Measurements from ENCODE around the gene MYMX. TPM values are rescaled to one million over a fixed set of nuclear protein-coding genes. Genes with fewer than 3 reads are reported as not detected.
A peak's percentile ranks its signal among the peaks of the same experiment; 100 is the strongest.

MYMX gene
- total and polyA plus RNA-seq, 2 of the 13 experiments (the other 11 are each of a cell fraction or from before 2014, with no cell fraction given): not detected

GRCh38 chr6:44265007-44265721 is 48.4 kb downstream of the MYMX start, which contains the start of gene NFKBIE (continued):
- TF ChIP-seq GMEB1 (CRISPR knock-in tag; IDR thresholded peaks at IDR 0.05; ENCODE audit: borderline replicate concordance): no peak
- TF ChIP-seq SIN3B (IDR thresholded peaks at IDR 0.05; ENCODE audit: low read length): no peak
- peak; percentile 47; the same call in 1 of the 2 replicates for TF ChIP-seq THAP11 (CRISPR knock-in tag; IDR thresholded peaks at IDR 0.05)
- peak; percentile 56; the same call in 1 of the 2 replicates for TF ChIP-seq KLF12 (CRISPR knock-in tag; IDR thresholded peaks at IDR 0.05; ENCODE audit: borderline replicate concordance)
- no peak; the same call in 1 of the 2 replicates for TF ChIP-seq BCL6 (CRISPR knock-in tag; IDR thresholded peaks at IDR 0.05)
- TF ChIP-seq IKZF4 (CRISPR knock-in tag; IDR thresholded peaks at IDR 0.05; ENCODE audit: borderline replicate concordance, low read depth, not compliant biosample characterization): peak; percentile 71
- peak; percentile 41; the same call in 1 of the 2 replicates for TF ChIP-seq TFDP1 (CRISPR knock-in tag; IDR thresholded peaks at IDR 0.05; ENCODE audit: borderline replicate concordance)
- TF ChIP-seq, protein P1, sequence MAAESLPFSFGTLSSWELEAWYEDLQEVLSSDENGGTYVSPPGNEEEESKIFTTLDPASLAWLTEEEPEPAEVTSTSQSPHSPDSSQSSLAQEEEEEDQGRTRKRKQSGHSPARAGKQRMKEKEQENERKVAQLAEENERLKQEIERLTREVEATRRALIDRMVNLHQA (CRISPR knock-in tag; IDR thresholded peaks at IDR 0.05): 0 out of 2 replicates have a peak, but pooled peaks have one; percentile 17
- no peak for TF ChIP-seq POLR2AphosphoS2 (IDR thresholded peaks at IDR 0.05; ENCODE audit: low read depth, low read length)
- no peak for TF ChIP-seq LRRFIP1 (CRISPR knock-in tag; conservative IDR thresholded peaks at IDR 0.05)
- TF ChIP-seq, protein P2, sequence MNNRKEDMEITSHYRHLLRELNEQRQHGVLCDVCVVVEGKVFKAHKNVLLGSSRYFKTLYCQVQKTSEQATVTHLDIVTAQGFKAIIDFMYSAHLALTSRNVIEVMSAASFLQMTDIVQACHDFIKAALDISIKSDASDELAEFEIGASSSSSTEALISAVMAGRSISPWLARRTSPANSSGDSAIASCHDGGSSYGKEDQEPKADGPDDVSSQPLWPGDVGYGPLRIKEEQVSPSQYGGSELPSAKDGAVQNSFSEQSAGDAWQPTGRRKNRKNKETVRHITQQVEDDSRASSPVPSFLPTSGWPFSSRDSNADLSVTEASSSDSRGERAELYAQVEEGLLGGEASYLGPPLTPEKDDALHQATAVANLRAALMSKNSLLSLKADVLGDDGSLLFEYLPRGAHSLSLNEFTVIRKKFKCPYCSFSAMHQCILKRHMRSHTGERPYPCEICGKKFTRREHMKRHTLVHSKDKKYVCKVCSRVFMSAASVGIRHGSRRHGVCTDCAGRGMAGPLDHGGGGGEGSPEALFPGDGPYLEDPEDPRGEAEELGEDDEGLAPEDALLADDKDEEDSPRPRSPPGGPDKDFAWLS (CRISPR knock-in tag; IDR thresholded peaks at IDR 0.05; ENCODE audit: borderline replicate concordance): no peak
- TF ChIP-seq ATM (IDR thresholded peaks at IDR 0.05; ENCODE audit: borderline replicate concordance): no peak
- no peak for TF ChIP-seq ZNF530 (CRISPR knock-in tag; IDR thresholded peaks at IDR 0.05; ENCODE audit: low read depth)
- TF ChIP-seq, protein P3, sequence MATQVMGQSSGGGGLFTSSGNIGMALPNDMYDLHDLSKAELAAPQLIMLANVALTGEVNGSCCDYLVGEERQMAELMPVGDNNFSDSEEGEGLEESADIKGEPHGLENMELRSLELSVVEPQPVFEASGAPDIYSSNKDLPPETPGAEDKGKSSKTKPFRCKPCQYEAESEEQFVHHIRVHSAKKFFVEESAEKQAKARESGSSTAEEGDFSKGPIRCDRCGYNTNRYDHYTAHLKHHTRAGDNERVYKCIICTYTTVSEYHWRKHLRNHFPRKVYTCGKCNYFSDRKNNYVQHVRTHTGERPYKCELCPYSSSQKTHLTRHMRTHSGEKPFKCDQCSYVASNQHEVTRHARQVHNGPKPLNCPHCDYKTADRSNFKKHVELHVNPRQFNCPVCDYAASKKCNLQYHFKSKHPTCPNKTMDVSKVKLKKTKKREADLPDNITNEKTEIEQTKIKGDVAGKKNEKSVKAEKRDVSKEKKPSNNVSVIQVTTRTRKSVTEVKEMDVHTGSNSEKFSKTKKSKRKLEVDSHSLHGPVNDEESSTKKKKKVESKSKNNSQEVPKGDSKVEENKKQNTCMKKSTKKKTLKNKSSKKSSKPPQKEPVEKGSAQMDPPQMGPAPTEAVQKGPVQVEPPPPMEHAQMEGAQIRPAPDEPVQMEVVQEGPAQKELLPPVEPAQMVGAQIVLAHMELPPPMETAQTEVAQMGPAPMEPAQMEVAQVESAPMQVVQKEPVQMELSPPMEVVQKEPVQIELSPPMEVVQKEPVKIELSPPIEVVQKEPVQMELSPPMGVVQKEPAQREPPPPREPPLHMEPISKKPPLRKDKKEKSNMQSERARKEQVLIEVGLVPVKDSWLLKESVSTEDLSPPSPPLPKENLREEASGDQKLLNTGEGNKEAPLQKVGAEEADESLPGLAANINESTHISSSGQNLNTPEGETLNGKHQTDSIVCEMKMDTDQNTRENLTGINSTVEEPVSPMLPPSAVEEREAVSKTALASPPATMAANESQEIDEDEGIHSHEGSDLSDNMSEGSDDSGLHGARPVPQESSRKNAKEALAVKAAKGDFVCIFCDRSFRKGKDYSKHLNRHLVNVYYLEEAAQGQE (IDR thresholded peaks at IDR 0.05; ENCODE audit: borderline replicate concordance in 1 of 2, low read depth in 1 of 2, low read length in 2 of 2): peak in 1 of 2 experiments; percentile 50; a peak in 2 of 4 replicates
- TF ChIP-seq ZSCAN21 (CRISPR knock-in tag; IDR thresholded peaks at IDR 0.05; ENCODE audit: borderline replicate concordance): peak; percentile 53
- no peak for TF ChIP-seq HMG20B (CRISPR knock-in tag; conservative IDR thresholded peaks at IDR 0.05)
